HG02981 (cell line): ENCODE measurements around the gene TMEM63C.

Source experiments
- ATAC-seq: cut with Tn5 transposase; IDR thresholded peaks from one replicate; pipeline ENCODE4 v1.9.1; 2021; ENCODE audit warnings: mild to moderate bottlenecking, moderate library complexity; ENCODE audit not compliant: unreplicated experiment

TMEM63C gene

DNA sequence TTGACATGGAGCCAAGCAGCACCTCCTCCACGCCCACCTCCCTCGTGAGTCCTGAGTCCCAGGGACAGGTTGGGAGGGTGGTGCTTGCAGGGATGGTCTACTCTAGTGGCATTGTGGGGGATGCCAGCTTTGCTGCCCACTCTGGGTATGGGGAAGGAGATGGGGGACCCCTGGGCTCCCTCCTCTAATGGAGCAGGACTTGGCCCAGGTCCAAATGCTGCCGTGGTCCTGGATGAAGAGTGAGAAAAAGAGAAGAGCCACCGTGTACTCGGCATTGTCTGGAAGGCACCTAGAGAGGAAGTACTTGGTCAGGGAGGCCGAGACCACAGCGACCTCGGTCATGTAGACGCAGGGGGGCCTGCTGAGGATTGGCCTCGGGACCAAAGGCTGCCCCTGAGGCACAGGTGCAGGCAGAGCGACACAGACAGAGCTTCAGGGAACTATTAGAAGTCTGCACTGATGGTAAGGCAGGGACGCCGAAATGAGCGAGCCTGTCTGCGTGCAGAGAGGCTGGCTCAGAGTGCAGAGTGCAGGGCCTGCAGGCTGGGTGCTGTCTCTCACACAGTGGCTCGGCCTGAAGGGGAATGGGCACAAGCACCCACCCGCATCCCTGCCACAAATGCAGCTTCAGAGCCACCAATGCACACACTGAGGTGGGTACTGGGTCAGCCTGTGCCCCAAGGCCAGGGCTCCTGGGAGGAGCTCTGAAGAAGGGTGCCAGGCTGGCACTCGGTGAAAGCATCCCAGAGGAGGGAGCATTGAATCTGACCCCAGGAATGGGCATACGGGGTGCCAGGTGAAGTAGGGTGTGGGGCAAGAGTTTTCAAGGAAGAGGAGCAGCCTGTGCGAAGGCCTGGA is 72.0 kb downstream of the TMEM63C start:
- no peak for ATAC-seq

DNA sequence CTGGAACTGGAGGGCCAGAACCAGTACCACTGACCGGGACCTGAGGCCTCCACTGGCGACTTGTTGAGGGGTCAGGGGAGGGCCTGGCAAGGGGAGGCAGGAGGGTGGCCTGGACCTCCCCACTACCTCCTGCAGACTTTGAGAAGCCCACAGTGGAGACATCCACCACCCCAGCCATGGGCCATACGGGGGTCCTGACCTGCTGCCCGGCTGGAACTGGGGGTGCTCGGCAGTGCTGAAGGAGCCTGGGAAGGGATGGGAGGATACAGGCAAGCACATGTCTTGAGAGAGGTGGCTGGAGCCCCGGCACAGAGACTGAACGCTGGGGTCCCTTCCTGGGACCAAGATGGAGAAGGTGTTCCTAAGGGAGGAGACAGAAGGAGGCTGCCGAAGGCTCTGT is 75.1 kb downstream of the TMEM63C start:
- ATAC-seq = no peak

DNA sequence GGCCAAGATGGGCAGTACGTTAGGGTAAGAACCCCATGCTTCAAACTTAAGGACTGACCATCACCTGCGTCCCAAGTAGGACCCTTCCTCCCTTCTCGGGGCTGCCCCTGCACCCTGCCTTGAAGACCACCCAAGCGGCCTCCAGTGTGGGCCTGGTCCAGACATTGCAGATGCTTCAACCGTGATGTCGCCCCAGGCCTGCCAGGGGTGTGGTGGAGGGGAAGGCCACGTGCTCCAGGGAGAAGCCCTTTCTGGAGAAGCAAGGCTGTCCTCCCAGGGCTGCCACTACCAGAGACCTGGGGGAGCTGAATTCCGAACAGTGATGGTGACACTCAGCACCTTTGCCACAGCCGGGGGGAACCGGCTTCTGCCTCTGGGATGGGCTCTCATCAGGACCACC is 76.1 kb downstream of the TMEM63C start:
- no peak for ATAC-seq

DNA sequence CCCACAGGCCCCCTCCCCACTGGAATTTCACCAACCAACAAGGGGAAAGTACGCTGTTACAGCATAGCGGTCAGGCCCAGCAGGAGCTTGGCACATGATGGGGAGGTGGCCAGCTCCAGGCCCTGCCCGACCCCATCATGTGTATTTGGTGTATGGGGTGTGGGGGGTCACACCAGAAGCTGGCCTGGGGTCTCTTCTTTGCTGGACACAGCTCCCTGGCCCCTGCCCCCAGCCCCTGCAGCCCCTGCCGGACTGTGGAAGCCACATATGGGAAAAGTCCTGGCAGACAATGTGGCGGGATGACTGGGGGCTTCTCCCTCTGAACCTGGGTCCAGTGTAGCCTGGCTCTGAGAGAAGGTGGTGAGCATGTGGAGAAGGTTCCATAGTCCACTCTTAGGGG is 77.0 kb downstream of the TMEM63C start:
- ATAC-seq = no peak

DNA sequence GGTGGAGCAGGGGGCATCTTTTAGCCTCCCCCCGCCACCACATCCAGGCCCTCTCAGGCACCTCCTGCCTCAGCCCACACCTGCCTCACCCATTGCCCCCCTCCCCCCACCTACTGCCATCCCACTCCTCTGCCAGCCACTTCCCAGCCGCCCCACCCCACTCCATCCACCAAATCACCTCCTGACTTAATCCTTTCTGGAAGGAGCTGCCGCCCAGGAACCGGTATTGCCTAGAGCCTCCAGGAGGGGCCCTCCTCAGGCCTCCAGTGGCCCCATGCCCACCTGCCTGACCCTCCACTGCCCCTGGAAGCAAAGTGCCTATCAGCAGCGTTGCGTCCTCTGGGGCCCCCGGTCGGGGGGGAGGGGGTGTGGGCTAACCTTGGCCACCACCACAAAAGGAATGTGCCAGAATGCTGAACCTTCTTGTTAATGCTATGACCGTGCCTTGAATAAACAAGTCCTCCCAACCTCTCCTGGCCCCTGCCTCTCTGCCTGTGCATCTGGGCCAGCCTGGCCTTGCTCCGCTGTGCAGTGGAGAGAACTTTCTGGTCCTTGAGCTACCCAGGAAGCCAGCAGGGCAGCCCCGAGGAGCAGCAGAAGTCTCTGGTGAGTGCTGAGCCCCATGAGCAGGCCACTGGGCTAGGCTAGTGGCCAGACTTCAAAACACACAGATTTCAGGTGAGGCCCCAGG is 77.6 kb downstream of the TMEM63C start:
- no peak for ATAC-seq

DNA sequence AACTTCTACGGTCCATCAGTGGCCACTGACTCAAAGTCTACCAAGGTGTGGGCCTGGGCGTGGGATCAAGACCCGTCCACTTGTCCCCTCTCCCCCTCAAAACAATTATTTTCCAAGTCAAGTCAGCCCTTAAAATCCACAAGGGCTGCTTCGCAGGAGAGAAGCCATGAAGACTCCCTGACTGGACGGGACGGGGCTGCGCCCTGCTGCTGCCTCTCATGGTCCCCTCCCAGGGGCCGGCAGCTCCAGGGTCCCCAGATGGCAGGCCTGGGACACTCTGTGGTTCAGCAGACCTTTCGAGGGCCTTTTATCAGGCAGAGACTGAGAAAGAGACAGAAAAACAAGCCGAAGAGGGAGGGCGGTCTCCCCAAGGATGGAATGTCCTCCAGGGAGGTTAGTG is 78.6 kb downstream of the TMEM63C start:
- no peak for ATAC-seq

DNA sequence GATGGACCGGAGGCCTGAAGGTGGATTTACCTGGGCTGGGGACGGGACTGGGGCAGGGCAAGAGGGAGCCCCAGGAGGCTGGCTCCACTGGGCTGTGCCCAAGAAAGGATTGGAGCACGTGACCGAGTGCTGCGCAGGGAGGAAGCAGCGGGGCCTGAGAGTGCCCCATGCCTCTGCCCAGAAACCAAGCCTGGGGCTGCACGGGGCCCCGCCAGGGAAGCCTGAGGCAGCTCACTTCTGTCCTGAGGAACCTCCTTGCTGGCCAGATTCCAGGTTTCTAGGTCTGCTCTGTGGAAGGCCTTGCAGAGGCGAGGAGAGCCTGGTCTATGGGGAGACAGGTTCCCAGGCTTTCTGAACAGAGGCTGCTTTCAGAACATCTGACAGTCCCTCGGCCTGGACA is 79.0 kb downstream of the TMEM63C start:
- ATAC-seq = no peak

DNA sequence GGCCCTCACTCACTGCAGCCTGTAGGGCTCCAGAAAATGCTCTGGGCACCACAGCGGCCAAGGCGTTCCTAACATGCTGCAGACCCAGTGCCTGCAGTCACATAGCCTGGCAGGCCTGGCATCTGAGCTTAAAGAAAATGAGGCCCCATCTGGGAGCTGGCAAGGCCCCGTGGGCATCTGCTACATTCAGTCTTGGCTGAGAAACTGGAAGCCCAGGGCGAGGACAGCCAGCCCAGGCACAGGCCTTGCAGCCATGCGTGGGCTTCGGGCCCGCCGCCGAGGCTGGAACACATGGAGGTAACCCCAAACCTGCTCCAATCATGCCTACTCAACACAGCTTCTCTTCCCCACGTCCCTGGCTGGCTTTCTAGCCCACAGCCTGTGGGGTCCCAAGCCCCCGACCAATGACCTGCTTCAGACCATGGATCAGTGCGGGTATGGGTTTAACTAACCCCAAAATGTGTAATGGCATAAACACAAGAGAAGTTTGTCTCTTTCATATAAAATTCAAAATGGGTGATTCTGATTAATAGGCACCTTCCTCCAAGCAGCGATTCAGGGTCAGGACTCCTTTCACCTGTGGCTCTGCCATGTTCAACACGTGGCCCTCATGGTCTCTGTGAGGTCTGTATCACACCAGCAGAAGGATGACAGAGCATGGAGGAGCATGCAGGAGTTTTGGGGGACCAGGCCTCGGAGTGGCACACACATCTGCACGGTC is 83.0 kb downstream of the TMEM63C start:
- ATAC-seq = no peak

DNA sequence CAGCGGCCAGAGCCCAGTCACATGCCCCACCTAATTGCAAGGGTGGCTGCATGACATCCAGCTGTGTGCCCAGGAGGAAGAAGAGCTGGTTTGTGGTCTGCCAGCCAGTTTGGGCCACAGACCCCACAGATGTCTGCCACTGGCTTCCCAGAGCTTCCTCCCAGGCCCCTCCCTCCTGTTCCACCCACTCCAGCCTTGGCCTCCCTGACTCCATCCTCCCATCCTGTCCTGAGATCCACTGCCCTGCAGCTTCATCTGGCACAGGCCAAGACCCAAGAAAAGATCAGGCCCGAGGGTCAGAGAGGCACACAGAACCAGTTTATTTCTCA is 83.6 kb downstream of the TMEM63C start:
- ATAC-seq = no peak

DNA sequence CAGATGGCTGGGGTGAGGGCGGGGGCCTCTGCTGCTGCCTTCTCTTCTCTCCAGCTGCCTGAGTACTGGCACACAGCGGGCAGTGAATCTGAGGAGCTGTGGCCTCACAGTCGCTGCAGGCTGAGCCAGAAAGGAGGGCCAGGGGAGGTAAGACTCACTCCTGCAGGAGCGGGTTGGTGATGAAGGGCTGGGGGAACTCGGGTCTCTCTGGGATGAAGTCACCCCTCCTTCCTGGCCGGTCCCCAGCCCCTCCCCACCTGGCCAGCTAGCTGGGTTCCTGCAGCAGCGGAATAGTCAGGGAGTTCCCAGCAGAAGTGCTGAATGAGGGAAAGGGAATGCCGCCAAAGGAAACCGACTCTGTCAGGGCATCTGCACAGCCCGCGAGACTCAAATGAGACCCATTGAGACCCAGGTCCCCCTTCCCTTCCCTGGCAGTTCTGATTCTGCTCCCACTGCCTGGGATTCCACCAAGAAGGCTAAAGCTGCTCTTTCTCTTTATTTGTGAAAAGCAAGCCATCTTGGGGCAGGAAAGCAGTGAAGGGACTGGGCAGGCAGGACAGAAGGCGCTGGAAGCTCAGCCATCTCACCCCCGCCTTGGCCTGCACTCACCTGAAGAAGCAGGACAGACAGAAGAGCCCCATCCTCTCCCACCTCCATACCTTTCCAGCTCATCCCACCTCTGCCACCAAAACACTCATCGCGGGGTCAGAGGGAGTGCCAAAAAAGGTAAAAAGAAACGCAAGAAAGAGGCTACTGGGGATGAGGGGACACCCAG is 84.2 kb downstream of the TMEM63C start:
- no peak for ATAC-seq

DNA sequence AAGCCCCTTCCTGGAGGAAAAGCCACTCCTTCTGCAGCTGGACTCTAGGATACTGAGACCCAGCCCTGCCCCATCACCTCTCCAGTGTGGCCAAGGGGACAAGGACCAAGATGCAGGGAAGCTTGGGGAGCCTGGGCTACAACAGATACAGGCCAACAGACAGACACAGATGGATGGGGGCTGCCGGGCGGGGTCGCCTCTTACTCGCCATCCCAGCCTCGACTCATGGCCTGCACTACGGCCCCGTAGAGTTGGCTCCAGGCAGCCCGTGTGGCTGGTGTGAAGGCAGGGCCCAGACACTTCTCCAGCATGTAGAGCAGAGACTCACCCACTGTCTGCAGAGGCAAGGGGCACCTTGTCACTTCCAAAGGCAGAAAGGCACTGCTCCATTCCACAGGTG is 84.7 kb downstream of the TMEM63C start:
- ATAC-seq = no peak

DNA sequence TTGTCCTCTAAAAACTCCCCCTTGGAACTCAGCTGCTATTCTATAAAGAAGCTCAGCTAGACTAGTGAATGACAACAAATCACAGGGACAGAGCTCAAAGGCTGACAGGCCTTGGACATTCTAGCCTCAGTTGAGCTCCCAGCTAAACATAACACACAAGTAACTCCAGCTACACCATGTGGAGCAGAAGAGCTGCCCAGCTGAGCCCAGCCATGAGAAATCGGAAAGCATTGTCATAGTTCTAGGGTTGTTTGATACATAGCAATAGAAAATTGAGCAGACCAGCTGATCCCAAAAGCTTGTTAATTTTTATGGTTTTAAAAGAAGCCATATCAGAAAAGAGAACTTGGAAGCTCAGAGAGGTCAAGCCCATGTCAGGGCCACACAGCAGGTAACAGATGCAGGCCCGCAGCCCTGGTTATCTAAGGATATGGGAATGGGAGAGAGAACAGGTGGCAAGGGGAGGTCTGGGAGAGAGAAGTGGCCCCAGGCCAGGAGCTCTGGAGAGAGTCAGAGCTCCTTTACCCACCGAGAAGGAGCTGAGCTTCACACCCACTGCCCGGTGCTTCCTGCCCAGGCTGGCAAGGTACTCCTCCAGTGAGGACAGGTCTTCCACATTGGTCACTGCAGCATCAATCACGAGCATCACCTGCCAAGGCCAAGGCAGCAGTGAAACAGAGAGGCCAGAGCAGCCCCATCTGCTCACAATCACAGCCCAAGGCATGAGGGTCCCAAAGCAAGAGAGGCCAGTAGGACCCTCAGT is 86.5 kb downstream of the TMEM63C start:
- ATAC-seq = no peak

DNA sequence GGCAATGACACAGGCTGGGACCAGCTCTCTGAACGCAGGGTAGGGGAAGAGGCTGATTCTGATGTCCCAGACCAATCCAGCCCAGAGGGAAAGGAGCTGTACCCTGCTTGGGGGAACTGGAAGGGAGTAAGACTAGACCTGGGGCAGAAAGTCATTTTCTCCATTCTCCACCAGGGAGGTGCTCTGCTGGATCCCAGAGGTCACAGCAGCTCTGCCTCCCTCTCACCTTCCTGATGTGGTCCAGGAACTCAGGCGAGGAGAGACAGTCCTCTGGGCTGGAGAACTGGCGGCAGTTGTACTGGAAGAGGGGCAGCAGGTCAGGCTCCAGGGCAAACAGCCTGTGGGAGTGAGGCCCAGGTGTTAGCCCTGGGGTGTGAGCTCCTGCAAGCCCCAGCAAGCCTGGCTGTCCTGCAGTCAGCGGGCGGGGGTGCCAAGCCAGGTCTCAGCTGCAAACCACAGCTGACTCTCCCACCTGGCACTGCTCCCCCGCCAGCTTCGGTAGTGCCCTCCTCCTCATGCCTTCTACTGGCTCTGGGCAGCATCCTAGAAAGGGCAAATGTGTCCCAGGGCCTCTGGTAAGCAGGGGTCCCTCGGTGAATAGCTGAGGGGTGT is 87.5 kb downstream of the TMEM63C start:
- no peak for ATAC-seq

DNA sequence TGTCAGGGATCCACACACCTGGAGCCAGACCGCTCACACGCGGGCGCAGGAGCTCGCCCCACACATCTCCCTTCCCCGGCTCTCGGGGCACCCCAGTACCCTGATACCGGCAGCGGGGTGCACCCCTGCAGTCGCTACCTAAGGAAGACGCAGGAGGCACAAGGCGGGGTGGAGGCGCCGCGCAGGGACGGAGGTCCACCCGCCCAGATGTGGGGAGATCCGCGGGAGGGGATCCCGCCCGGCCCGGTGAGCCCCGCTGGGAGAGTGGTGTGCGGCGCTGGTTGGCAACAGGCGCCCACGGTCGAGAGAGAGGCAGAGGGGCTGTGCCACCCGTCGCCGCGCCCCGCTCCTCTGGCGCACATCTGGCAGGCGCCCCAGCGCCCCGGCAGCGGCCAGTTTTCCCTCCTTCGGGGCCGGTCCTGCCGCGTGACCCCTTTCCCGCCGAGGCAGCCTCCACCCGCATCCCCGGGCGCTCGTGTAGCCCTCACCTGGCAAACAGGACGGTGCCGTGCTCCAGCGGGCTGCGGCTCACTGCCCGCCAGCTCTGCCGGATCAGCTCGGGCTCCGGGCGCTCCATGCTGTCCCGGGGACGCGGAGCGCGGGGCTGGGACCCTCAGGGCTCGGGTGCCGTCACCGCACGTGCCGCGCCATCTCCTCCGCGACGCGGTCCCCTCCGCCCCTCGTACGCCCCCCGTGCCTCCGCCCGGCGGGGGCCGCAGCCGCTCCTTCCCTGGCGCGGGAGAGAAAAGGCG is 88.9 kb downstream of the TMEM63C start:
- ATAC-seq = no peak

DNA sequence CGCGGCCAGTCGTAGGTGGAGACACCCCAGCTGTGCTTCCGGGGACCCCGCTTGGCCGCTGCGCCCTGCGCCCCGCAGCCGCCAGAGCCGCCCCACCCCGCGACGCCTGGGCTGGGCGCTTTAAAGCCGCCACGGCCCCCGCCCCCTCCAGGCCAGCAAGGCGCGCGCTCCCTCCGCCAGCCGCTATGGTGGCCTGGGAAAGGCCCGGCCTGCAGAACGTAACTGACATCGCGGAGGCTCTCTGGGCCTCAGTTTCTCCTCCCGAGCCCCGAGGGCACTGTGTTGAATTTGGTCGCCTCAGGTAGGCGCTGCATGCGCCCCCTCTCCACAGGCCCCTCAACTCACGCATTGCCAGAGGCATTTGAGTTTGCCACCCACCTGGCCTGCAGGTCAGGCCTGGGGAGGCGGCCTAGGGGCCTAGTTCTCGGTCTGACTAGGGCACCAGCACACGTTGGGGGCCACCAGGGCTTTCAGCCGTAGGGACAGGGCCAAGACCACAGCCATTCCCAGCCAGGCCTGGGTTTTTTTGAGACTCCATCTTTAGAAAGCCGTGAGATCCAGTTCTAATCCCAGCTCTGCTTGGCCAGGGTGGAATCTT is 89.6 kb downstream of the TMEM63C start, which contains the start of gene NGB:
TSS of gene NGB (minus strand) at position 94 of the 598 bp plus-strand sequence. CDS start 269 bp downstream, outside the sequence.
- no peak for ATAC-seq

DNA sequence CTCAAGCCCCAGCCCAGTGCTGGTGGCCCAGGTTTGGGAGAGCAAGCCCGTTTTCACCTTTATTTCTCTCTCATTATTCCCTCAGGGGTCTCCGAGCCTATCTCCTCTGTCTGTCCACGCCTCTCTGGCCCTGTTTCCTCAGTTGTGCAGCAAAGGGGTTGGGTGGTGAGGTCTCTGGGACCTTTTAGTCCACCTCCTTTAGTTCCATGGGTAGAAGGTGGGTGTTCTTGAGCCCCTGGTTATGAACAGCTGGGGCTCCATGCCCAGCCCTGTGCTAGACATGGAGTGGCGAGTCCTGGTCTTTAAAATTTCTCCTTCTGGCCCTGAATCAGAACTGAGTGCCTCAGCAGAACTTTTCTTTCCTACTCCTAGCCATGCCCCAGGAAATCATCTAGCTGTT is 90.7 kb downstream of the TMEM63C start:
- ATAC-seq = no peak

DNA sequence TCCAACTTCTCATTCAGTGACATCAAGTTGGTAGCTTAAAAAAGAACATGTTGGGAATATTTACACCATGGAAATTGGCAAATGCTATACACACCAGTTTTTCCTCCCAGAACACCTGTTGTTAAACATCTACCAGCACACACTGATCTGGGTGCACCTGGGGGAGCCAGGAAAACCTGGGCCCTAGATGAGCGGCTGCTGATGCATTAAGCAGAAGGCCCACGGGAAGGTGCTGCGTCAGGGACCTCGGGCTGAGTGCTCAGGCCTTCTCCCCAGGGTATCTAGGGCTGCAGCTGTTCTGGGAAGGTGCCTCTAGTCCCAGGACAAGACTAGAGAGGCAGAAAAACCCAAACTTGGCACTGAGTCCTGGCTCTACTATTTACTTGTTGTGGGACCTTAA is 92.2 kb downstream of the TMEM63C start:
- ATAC-seq = no peak

DNA sequence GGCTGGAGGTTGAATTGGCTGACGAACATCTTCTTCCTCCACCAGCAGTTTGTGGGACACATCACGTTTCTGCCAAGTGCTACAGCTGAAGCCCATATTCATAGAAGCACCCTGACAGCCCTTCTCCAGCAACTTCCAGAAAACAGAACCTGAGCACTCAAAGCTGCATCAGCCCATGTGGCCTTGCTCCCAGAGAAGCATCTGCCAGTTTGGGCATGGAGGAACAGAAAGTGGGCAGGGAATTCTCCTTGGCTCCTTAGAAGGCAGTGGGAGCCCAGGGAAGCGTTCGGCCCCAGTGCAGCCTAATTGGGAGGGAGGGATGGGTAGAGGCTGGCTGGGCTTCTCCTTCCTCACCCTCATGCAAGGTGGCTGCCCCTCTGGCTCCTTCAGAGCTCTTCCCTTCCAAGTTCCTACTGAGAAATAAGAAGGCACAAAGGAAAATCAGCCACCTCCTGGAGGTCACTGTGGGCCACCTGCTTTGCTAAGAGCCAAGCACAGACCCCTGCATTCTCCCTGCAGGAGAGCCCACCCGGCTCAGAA is 93.5 kb downstream of the TMEM63C start:
- ATAC-seq = no peak
